ENCODE results near the gene NABP2.
"Not testable (repeated sequence)": the region's sequence is repeated elsewhere in the genome, so short reads cannot be mapped to it uniquely, and the experiment has no call there.

NABP2 gene

DNA sequence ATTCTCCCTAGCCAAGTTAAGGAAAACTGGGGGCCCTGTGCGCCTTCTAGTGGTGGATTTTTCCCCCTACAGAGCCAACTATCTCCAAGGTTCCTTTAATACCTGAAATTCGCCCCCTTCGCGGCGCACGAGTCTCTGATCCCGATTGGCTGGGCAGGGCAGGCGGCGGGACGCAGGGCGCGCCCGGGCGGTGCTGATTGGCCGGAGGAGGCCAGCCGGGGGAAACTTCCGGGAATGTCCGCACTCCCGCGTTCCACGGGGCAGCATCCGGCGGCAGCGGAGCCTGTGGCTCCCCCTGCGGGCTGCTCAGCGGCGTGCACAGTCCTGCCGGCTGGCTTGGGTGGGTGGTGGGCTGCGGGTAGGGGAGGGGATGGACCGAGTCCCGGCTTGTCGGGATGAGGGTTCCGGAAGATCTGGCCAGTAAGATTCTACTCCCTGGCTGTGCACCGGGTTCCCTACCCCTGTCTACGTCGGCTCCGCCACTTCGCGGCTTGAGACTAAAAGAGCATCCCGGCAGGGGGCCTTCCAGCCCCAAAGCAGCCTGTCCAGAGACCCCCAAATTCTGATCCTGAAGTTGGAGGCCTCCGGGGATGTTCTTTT, at the start of gene NABP2:
Gene NABP2, plus strand, starts transcription at position 241 of the 600 bp plus-strand sequence. CDS start 515 bp downstream, outside the sequence.
- peak; percentile 92 to 94 (median 93) for DNase-seq (ENCODE audit: low read depth in 3 of 3)

DNA sequence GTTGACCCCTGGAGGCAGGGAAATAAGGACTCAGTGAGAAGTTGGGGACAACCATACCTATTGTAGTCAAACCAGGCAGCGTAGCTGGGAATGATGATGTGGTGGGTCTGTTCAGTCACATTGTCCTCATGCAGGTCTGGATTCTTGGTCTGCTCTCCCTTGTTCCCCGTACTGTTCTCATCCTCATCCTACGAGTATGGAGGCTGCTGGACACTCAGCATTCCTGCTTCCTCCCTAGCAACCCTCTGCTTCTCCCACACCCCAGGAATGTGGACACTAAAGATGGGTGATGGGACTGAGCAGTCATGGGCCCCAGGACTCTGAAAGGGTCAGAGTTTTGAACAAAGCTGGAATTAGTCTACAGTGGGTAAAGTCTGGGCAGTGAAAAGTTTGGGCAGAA, 45.8 kb upstream of the NABP2 start:
- no peak for DNase-seq (ENCODE audit: low read depth in 3 of 3)

DNA sequence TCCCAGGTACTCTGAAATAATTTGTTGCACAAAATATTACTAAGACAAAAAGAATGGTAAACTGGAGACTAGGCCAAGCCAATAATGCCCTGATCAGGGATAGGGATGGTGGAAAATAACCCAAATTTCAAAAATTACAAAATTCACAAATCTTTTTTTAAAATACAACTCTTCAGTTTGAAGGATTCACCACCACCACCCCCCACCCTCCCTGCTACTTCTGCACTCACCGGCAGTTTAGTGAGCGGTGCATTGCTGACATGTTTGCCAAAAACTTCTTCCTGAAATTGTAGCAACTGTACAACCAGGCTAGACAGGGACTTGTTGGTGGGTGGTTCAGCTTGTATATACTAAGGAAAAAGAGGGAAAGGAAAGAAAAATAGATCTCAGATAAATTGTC, 37.2 kb upstream of the NABP2 start:
- no peak for DNase-seq (ENCODE audit: low read depth in 3 of 3)

DNA sequence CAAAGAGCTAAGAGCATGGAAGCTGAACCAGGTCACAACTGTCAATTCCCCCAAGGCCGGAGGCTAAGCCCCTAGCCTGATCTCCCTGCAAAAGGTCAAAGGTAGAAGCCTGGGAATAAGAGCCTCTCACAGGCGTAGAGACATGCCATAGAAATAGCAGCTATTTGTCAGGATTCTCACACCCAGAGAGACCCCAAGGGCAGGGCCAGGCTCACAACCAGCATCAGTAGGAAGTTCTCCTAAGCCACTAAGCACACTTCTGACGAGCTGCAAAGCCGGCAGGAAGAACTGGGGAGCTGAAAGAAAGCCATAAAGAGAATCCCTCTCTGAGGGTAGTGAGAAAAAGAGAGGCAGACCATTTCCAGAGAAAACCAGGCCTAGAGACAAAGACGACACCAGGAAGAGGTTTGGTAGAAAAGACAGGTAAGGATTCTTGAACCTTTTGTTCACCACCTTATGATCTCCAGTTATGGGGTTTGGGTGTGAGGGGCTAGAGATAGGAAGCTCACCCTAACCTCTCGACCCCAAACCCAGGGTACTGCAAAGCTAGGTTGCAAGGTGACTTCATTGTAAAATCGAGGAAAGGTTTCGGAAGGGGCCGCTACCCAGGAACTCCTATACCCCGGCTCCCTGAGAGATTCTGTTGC, 35.9 kb upstream of the NABP2 start:
- no peak for DNase-seq (ENCODE audit: low read depth in 3 of 3)

DNA sequence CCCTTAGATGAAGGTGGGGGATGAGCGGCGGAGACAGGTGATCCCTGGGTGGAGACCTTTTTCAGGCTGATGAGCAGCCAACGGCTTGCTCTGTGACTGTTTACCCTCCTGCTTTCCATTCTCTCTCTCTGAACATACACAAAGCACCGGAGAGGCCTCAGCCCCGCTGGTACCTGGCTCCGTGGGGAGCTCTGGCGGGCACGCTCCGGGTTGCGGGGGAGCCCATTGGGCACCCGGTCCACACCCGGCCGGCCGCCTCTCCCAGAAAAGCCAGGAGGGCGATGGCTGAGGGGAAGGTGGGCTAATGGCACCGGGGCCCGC, 35.4 kb upstream of the NABP2 start:
- no peak for DNase-seq (ENCODE audit: low read depth in 3 of 3)

DNA sequence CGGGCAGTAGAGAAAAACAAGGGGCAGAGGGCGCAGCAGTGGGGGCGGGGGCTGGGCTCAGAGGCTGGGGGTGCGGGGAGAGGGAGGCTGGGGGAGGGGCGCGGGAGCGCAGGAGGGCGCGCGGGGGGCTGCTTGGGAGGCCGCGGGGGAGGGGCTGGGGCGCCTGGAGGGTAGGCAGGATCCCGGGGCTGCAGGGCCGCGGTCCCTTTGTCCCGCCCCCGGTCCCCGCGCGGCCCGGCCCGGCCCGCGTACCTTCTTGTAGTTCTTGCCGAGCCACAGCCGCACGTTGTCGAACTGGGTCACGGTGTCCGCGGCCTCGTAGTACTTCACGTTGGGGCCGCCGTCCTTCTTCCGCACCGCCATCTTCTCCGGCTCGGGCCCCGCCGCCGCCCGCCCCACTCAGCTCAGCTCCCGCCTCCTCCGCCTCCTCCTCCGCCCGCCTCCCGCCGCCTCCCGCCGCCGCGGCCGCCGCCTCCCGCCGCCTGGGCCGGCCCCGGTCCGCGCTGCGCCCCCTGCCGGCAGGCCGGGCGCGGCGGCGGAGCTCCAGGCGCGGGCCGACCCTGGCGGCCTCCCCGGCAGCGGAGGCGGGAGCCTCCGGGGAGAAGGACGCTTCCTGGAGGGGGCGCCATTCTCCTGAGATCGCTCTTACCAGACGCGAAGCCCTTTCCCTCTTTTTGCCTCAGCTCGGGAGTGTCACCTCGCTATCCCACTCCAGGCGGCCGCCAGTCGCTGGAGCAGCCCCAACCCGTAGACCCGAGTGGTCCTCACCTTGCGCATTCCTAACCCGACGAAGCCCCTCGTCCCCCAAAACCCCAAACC, 34.8 kb upstream of the NABP2 start, which contains the start of gene SMARCC2:
Gene SMARCC2, minus strand, starts transcription at position 385 of the 819 bp plus-strand sequence. Its CDS starts 22 bp downstream, at position 363.
- peak; percentile 73 to 80 (median 74) for DNase-seq (ENCODE audit: low read depth in 3 of 3)

DNA sequence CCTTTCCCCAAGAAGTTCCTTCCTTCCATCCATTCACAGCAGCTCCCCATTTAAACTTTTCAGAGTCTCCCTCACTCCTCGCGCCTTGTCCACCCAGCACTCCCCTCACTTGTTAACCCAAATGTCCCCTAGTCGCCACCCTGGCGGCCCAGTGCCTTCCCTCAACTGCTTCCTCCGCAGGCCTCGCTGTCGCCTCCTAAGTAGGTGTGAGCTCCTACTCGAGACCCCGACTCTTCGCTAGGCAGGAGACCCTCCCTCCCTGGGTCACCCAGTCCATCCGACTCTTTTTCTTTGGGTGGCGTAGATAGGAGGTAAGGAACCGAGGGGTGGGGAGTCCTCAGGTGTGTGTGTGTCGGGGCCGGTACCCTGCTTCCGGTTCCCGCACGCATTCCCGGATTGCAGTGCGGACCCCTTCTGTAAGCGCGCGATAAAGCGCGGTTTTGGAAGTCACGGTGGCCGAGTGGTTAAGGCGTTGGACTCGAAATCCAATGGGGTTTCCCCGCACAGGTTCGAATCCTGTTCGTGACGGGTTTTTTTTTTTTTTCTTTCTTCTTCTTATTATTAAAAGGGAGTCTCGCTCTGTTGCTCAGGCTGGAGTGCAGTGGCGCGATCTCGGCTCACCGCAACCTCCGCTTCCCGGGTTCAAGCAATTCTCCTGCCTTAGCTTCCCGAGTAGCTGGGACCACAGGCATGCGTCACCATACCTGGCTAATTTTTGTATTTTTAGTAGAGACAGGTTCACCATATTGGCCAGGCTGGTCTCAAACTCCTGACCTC, 34.0 kb upstream of the NABP2 start:
- peak; percentile 68 to 85 (median 83) for DNase-seq (ENCODE audit: low read depth in 3 of 3)

DNA sequence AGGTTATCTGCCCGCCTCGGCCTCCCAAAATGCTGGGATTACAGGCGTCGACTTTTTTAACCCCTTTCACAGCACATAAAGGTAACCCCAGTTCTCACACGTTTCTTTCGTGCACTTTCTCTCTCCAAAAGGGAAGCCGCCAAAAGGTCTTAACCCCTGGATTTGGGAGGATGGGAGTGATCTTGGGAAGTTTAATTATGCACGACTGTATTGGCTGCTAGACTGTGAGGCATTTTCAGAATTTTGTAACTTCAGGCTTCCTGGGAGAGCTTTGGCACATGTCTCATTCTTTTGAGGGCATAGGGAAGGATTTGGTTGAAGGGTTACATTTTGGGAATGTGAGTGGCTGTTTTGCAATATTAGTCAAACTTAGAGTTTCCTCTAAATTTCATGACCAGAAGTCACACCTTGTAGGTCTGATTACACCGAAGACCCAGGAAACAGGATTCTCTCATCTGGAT, 33.4 kb upstream of the NABP2 start:
- DNase-seq (ENCODE audit: low read depth in 3 of 3), result no peak

DNA sequence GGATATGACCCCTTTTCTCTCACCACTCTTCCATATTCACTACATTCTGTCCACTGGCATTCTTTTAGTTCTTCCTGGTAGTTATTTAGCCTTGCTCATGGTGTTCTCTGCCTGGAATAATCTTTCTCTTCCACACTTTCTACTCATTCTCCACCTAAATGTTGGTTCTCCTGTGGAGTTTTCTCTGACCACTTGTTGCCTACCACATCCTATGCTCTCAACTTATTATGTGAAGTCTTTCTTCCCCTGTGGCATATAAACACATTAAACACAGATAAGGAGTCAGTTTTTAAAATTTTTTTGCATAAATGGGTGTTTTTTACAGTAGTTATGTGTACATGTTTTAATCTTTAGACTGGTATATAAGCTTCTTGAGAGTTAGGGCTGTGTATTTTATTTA, 31.6 kb upstream of the NABP2 start:
- DNase-seq (ENCODE audit: low read depth in 3 of 3), result no peak

DNA sequence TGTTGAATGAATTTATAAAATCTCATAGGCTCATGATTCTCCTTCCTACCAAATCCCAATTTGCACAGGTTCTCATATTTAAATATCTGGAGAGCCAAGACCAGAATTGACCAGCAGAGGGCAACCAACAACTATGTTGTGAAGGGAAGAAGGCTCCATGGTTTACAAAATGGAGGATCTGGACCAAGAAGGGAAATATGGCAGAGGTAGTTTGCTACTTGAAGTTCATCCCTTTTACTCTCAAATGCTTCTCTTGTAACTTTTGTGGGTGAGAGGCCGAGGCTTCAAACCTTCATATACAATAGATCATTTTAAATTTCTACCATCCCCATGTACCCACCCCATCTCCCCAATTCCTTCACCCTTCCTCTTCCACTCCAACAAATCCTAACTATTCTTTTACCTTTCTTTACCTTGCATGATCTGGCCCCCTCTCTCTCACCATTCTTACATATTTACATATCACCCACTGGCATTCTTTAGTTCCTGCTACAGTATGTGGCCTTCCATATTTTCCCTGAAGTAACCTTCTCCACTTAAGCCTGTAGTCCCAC, 31.0 kb upstream of the NABP2 start:
- DNase-seq (ENCODE audit: low read depth in 3 of 3), result peak; percentile 36 to 81 (median 64)

DNA sequence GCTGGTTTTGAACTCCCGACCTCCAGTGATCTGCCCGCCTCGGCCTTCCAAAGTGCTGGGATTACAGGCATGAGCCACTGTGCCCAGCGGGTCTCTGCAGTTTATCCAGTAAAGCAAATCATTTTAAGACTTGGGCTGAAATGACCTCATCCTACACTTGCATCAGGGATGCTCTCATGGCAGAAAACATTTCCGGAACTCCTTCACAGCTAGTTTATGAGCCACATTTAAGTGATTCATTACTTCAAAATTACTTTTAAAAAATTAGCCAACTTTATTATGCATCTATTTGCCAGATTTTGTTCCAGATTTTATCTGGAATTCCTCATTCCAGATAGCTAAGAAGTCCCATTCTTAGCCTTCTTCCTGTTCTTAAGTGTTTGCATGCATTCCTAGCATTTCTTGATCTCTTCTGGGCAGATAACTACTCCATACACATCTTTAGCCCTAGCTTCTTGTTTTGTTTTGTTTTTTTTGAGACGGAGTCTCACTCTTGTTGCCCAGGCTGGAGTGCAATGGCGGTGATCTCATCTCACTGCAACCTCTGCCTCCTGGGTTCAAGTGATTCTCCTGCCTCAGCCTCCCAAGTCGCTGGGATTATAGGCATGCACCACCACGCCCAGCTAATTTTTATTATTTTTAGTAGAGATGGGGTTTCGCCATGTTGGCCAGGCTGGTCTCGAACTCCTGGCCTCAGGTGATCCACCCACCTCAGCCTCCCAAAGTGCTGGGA, 27.2 kb upstream of the NABP2 start:
- DNase-seq (ENCODE audit: low read depth in 3 of 3), result not testable (repeated sequence)

DNA sequence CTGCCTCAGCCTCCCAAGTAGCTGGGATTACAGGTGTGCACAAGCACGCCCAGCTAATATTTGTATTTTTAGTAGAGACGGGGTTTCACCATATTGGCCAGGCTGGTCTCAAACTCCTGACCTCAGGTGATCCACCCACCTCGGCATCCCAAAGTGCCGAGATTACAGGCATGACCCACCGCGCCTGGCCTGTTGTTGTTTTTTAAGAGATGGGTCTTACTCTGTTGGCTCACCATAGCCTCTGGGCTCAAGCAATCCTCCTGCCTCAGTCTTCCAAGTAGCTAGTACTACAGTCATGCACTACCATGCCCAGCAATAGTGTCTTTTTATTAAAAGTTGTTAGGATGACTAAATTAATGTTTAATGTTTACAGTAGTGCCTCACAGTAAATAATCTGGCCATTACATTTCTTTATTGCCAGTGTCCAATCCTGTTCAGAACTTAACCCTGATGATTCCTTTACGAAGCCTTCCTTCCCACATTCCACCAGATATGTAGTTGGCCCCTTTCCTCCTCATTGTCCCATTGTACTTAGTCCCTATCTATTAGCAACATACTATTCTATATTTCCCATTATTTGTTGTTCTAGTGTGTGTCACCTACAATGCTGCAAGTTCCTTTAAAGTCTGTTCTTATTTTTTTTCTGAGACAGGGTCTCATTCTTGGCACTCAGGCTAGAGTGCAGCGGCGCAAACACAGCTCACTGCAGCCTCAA, 26.1 kb upstream of the NABP2 start:
- no peak for DNase-seq (ENCODE audit: low read depth in 3 of 3)

DNA sequence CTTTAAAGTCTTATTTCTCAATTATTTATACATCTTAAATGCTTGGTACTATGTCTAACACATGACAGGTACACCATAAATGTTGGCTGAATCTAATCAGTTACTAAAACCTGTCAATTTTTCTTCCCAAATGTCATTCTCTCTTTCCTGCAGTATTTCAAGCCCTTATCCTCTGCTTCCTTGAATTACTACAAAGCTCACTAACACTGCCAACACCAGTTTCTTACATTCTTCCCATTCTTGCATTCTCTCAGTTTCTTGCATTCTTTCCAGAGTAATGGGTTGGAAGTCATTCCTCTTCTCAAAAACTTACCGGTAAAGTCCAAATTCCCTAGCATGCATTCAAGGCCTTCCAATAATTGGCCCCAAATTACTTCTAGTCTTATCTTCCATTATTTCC, 25.3 kb upstream of the NABP2 start:
- DNase-seq (ENCODE audit: low read depth in 3 of 3), result no peak

DNA sequence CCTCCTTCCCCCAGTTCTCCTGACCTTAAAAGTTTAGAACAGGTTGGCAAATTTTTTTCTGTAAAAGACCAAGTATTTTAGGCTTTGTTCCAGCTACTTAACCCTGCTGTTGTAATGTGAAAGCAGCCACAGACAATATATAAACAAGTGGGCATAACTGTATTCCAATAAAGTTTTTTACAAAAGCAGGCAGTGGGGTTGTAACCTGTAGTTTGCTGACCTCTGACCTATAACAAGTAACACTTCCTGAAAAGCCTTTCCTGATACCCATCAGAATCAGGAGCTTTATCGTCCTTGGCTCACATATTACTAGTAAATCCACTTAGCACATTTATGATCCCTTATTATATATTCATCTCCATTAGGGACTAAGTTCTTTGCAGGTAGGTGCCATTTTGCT, 21.8 kb upstream of the NABP2 start:
- DNase-seq (ENCODE audit: low read depth in 3 of 3), result no peak

DNA sequence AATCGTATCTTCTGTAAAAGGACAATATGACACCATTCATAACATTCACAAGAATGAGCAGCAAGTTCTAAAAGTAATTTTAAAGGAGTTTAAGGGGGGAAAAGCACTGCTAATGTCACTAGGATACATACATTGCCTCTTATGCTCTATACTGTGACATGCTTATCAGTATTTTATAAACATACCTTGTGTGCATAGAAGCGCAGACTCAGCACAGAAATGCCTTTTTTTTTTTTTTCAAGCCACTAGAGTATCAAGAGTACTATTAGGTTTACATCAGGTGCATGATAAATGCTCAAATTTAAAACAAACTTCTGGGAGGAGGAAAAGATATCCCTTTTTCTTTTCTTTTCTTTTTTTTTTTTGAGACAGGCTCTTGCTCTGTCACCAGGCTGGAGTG, 21.3 kb upstream of the NABP2 start:
- DNase-seq (ENCODE audit: low read depth in 3 of 3), result no peak

DNA sequence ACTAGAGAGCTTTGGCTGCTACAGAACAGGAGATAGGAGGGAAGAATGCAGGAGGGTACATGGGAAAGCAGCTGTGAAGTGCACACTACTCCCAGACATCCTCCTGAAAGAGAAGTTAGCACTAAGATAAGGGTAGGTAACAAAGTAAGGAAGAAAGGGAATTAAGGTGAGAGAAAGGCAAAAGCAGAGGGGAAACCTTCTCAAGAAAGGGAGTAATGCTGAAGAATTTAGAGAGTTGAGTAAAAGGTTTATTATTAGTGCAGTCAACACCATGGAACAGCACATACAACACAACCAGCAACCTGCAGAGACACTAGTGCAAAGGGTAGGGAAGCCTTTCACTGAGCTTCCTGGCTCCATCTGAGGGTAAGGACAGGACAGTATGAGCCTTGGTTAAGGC, 19.9 kb upstream of the NABP2 start:
- no peak for DNase-seq (ENCODE audit: low read depth in 3 of 3)

DNA sequence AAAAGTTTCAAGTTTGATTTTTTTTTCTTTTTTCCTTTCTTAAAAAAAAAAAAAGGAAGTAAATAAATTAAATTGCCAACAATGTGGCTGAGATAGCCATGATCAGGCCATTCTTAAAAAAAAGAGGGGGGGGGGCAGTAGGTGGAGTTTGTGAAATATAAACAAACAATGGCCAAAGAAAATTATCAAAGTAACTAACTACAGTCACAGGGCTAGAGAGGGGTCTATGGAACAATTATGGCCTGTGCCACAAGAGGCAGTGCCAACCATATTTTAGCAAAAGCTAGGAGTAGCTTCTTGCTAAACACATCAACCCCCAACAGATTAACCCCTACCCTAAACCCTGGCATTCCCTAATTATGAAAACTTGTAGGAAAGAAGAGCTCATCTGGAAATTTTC, 18.7 kb upstream of the NABP2 start:
- DNase-seq (ENCODE audit: low read depth in 3 of 3), result no peak

DNA sequence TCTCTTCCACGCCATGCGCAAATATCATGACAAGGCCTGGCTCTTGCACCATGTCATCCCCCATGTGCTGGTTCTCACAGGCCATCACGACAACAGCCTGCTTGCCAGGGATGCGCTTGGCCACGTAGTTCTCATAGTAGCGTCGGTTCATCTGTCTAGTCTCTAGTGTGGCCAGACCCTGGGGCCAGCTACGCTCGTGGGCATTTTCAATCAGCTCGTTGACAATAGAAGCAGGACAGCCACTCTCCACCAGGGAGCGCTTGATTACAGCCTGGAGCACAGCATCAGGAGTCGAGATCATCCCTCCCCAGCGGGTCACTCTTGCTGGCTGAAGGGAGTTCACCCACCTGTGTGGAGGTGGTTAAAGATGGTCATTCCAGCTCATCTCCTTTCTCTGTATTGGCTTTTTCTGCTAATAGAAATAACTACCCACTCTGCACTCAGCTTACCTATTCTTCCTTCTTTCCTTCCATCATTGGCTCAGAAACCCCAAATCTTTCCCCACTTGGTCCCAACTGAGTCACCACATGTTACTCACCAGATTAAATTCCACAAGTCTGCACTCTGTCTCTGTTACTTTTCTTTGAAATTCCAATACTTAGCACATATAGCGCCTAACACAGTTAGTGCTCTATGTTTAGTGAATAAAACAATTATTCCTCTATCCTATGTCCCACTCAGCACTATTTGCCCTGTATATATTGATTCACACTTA, 17.5 kb upstream of the NABP2 start:
- DNase-seq (ENCODE audit: low read depth in 3 of 3), result no peak

DNA sequence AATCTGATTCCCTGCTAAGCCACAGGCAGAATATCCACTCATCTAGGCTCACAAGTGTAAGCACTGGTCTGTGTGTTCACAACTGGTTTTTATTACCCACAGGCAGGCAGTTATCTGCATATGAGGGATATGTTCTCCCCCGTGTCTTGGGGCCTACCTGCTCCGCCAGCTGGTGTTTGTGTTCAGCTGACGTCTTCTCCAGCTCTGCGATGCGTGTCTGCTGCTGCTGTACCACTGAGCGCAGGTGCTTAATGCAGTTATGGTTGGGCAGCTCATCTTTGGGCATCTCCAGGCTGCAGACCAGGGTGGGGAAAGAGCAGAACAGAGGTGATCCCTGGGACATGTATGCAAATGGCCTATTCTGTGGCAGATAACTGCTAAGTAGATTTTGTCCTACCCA, 16.1 kb upstream of the NABP2 start:
- DNase-seq (ENCODE audit: low read depth in 3 of 3), result no peak

DNA sequence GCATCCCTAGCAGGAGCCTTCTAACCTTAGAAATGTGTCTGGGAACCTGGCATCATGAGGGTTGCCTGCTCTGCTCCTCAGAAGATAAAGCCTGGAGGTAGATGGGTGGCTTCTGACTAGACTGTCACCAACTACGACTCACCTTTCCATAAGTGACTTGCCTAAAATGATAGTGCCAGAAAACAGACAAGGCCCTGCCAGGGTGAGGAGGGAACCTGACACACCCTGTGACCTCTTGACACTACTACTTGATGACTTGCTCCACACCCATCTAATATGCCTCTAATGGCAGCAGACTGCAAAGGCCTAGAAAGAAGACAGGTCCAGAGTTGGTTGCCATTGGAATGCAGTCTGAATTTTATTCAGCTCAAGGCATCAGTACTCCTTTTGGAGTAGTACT, 11.8 kb upstream of the NABP2 start:
- DNase-seq (ENCODE audit: low read depth in 3 of 3), result no peak

All from stimulated activated CD4-positive, alpha-beta T cell treated with anti-CD3 and anti-CD28 coated beads, TNF-alpha, amount 100 ng/mL, for 48 hours (primary cell).